Measurements from ENCODE around the gene KCTD1. TPM values are rescaled to one million over a fixed set of nuclear protein-coding genes. Genes with fewer than 3 reads are reported as not detected.
A peak's percentile ranks its signal among the peaks of the same experiment; 100 is the strongest.

KCTD1 gene
- total and polyA plus RNA-seq, 8 donors, result 7.1 to 118 (median 12.9) TPM

GRCh38 chr18:26432651-26433424, 115.5 kb downstream of the KCTD1 start:
- Histone ChIP-seq H3K4me3 (no peak overlapping the region), H3K9me3 (no peaks in the 10 kb centered on the region), H3K4me1 (no peaks in the 10 kb centered on the region), H3K27me3 (no peaks in the 10 kb centered on the region), H3K27ac (no peak overlapping the region), H3K36me3 (no peaks in the 10 kb centered on the region)
- no peak for DNase-seq
- TF ChIP-seq EP300 (IDR thresholded peaks at IDR 0.05) (no peak), POLR2A (IDR thresholded peaks at IDR 0.05) (no peak), POLR2AphosphoS5 (IDR thresholded peaks at IDR 0.05) (no peak)
- TF ChIP-seq, protein P1, sequence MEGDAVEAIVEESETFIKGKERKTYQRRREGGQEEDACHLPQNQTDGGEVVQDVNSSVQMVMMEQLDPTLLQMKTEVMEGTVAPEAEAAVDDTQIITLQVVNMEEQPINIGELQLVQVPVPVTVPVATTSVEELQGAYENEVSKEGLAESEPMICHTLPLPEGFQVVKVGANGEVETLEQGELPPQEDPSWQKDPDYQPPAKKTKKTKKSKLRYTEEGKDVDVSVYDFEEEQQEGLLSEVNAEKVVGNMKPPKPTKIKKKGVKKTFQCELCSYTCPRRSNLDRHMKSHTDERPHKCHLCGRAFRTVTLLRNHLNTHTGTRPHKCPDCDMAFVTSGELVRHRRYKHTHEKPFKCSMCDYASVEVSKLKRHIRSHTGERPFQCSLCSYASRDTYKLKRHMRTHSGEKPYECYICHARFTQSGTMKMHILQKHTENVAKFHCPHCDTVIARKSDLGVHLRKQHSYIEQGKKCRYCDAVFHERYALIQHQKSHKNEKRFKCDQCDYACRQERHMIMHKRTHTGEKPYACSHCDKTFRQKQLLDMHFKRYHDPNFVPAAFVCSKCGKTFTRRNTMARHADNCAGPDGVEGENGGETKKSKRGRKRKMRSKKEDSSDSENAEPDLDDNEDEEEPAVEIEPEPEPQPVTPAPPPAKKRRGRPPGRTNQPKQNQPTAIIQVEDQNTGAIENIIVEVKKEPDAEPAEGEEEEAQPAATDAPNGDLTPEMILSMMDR (IDR thresholded peaks at IDR 0.05), result no peak
- 79 to 83% (median 80%) methylated on average over 5 of the region's 5 CpGs for WGBS, 5 donors
- intact Hi-C loops (cut with DNase I; ENCODE audit: low total_unique reads), result no loop called here

DNA sequence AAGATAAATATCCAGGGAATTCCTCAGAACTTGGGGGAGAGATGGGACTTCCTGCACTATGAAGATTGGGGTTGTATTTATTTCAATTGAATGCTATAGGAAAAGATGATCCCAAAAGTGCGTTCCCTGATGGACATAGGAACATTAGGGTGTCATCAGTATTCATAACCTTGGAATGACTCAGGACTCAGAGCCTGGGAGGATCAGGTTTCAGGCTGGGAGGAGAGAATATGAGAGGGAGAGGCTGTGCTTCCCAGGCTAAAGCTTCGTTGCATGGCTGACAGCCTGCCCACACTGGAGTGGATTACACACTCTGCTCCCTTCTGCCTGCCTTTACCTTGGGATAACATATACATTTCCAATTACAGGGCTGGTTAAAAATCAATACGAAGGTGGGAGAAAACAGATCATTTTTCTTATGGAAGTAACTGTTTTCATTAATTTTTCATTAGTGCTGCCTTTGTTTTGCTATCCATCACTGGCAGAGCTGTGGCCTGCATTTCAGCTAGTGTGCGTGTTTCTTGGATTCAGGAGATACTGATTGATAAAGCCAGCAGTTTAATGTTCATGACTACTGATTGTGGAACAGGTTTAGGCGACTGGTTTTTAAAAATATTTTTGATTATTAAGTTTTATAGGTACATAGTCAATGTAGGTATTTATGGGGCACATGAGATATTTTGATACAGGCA, 118.7 kb downstream of the KCTD1 start:
- intact Hi-C loops (cut with DNase I; ENCODE audit: low total_unique reads), result no loop called here
- no peaks in the 10 kb centered on the region for H3K27me3 ChIP-seq
- H3K4me1 ChIP-seq, result no peaks in the 10 kb centered on the region
- TF ChIP-seq POLR2A (IDR thresholded peaks at IDR 0.05), result no peak
- TF ChIP-seq POLR2AphosphoS5 (IDR thresholded peaks at IDR 0.05), result no peak
- TF ChIP-seq, protein P1 (IDR thresholded peaks at IDR 0.05), result no peak
- TF ChIP-seq EP300 (IDR thresholded peaks at IDR 0.05), result no peak
- H3K36me3 ChIP-seq, result no peaks in the 10 kb centered on the region
- no peak overlapping the region for H3K4me3 ChIP-seq
- 44 to 53% (median 44%) methylated on average over 5 of the region's 5 CpGs for WGBS, 5 donors
- peak in 1 of 2 donors; percentile 53 for DNase-seq
- H3K9me3 ChIP-seq, result no peaks in the 10 kb centered on the region
- no peak overlapping the region for H3K27ac ChIP-seq

- no peak overlapping the region for H3K4me3 ChIP-seq
- 76 to 86% (median 84%) methylated on average over 5 of the region's 5 CpGs for WGBS, 5 donors
- no peaks in the 10 kb centered on the region for H3K4me1 ChIP-seq
- H3K9me3 ChIP-seq, result no peaks in the 10 kb centered on the region
- TF ChIP-seq, protein P1 (IDR thresholded peaks at IDR 0.05), result no peak
- TF ChIP-seq POLR2AphosphoS5 (IDR thresholded peaks at IDR 0.05) (no peak), POLR2A (IDR thresholded peaks at IDR 0.05) (no peak), EP300 (IDR thresholded peaks at IDR 0.05) (no peak)
- H3K27ac ChIP-seq, result no peak overlapping the region
- intact Hi-C loops (cut with DNase I; ENCODE audit: low total_unique reads), result no loop called here
- no peaks in the 10 kb centered on the region for H3K36me3 ChIP-seq
- no peaks in the 10 kb centered on the region for H3K27me3 ChIP-seq
- no peak for DNase-seq
Measured at GRCh38 chr18:26425148-26425531, 123.2 kb downstream of the KCTD1 start.

DNA sequence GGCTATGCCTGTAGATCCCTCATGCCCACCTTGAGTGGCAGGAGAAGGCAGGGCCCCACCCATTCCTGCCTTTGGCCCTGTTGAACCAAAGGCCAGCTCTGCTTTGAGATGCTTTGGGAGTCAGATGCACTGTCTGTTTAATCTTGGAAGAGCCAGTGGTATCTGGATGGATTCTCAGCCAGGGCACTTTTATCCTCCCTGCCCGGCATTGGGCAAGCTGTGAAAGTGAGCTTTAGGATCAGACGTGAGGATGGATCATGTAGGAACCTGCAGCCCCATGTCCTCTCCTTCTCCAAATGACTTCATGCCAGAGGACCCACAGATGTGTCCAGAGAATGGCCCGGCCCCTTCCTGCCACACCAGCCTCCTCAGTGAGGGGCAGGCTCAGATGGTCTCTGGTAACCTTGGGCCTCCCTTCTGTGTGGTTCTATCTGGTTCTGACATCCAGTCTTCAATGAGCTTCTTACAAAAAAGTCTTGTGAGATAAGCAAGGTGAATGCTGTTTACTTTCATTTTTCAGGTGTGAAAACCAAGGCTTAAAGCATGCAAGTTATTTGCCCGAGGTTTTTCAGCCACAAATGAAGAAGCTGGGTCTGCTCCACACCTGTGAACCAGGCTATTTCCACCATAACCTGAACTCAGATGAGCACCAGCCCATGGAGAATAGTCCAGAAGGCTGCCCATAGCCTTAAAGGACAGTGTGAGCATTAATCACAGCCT, 123.8 kb downstream of the KCTD1 start:
- no peaks in the 10 kb centered on the region for H3K36me3 ChIP-seq
- H3K27me3 ChIP-seq, result no peaks in the 10 kb centered on the region
- H3K27ac ChIP-seq, result no peak overlapping the region
- H3K9me3 ChIP-seq, result no peaks in the 10 kb centered on the region
- intact Hi-C loops (cut with DNase I; ENCODE audit: low total_unique reads), result no loop called here
- H3K4me3 ChIP-seq, result no peak overlapping the region
- H3K4me1 ChIP-seq, result no peaks in the 10 kb centered on the region
- TF ChIP-seq EP300 (IDR thresholded peaks at IDR 0.05) (no peak), POLR2A (IDR thresholded peaks at IDR 0.05) (no peak), POLR2AphosphoS5 (IDR thresholded peaks at IDR 0.05) (no peak)
- TF ChIP-seq, protein P1 (IDR thresholded peaks at IDR 0.05), result no peak
- 74 to 86% (median 78%) methylated on average over 4 of the region's 4 CpGs for WGBS, 5 donors
- no peak for DNase-seq

Data from stomach (tissue), 9 donors.